Right lobe of liver (tissue), 4 donors: ENCODE measurements around the gene IL1RL1.

Experiments
- CTCF ChIP-seq, 4 donors: fragments of 200-600 bp in 3 of 4; fragments of 450-650 bp in 1 of 4; IDR thresholded peaks; one replicate each; pipeline versions ENCODE4 v1.5.1 to v1.8.0; 2016 to 2022; ENCODE audit warnings: antibody characterized with exemption in 4 of 4, mild to moderate bottlenecking in 2 of 4
- POLR2A ChIP-seq: fragments of 450-650 bp; IDR thresholded peaks from one replicate; pipeline ENCODE4 v1.6.1; 2017; ENCODE audit warnings: antibody characterized with exemption, mild to moderate bottlenecking
- donor health status: DM: no; HTN: no; CAD: no.
- donor health status: DM: no; HTN: no; CAD: no.
- donor health status: DM: no; HTN: yes; CAD: no.

- TF ChIP-seq CTCF (IDR thresholded peaks at IDR 0.05) (no peak), POLR2A (no peak)
Measured at GRCh38 chr2:102337481-102338386, 26.4 kb downstream of the IL1RL1 start.
